Suprapubic skin (tissue), 4 donors: ENCODE measurements around the gene AQP3.
A peak's percentile ranks its signal among the peaks of the same experiment; 100 is the strongest.

Experiments used
- CTCF ChIP-seq, 2 donors: fragments of 200-600 bp in 1 of 2; fragments of 450-650 bp in 1 of 2; sonication (generic) in 1 of 2; IDR thresholded peaks; one replicate each; pipeline ENCODE4 v1.5.1; 2016 to 2019; ENCODE audit warnings: antibody characterized with exemption in 2 of 2, mild to moderate bottlenecking in 1 of 2, moderate library complexity in 1 of 2
- POLR2A ChIP-seq, 2 donors: fragments of 450-650 bp; IDR thresholded peaks; one replicate each; pipeline ENCODE4 v1.6.1; 2017; ENCODE audit warnings: antibody characterized with exemption in 2 of 2, mild to moderate bottlenecking in 2 of 2, moderate library complexity in 2 of 2
- POLR2AphosphoS5 ChIP-seq, 3 donors: sonication (generic); formaldehyde crosslinking; IDR thresholded peaks; one replicate each; pipeline ENCODE4 v1.6.1; 2017; ENCODE audit warnings: antibody characterized with exemption in 3 of 3

DNA sequence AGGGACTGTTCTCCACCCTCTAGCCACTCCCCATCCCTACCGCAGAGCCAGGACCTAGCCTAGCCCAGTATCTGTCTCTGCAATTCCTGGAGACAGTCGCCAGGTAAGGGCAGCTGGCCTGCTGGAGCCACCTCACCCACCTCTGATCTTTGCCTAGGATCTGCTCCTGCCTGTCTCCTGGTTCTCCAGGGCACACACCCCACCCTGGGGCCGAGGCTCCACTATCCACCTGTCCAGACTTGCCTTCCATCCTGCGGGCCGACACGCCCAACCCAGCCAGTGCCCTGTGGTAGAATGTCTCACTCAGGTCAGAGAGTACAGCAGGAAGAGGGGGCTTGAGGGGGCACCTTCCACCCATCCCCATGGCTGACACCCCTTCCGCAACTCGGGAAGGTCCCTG is 29.3 kb downstream of the AQP3 start:
- TF ChIP-seq POLR2A (IDR thresholded peaks at IDR 0.05) (no peak), POLR2AphosphoS5 (IDR thresholded peaks at IDR 0.05) (peak in 1 of 3 donors; percentile 32), CTCF (IDR thresholded peaks at IDR 0.05) (no peak)
